DND-41 (cell line): ENCODE data around the gene IFI6.

Experiments
- ATAC-seq: fragments of 200-7000 bp; cut with Tn5 transposase; 3 replicates; pipeline ENCODE4 v1.9.1; 2021; ENCODE audit warnings: low read depth; ENCODE audit not compliant: insufficient read depth
- DNase-seq: peaks from one replicate; pipeline ENCODE4 v3.0.0-alpha.2; 2020
- H2AFZ ChIP-seq: 2 replicates; pipeline ENCODE4 v1.6.0; 2012; ENCODE audit warnings: low read depth, low read length
- H3K27ac ChIP-seq: 2 replicates; pipeline ENCODE4 v1.5.1; 2012; ENCODE audit warnings: low read length, inconsistent platforms
- H3K27me3 ChIP-seq: fragments of 200-600 bp; sonication (generic); 2 replicates; pipeline ENCODE4 v1.6.0; 2012; ENCODE audit warnings: low read length, mild to moderate bottlenecking, inconsistent platforms; ENCODE audit not compliant: insufficient read depth, poor library complexity
- H3K36me3 ChIP-seq: 2 replicates; pipeline ENCODE4 v1.5.1; 2012; ENCODE audit warnings: low read length, inconsistent platforms; ENCODE audit not compliant: insufficient read depth
- H3K4me1 ChIP-seq: 2 replicates; pipeline ENCODE4 v1.5.1; 2012; ENCODE audit warnings: mild to moderate bottlenecking, low read length; ENCODE audit not compliant: insufficient read depth
- H3K4me2 ChIP-seq: 2 replicates; pipeline ENCODE4 v1.6.0; 2012; ENCODE audit warnings: mild to moderate bottlenecking, moderate library complexity, low read length, inconsistent platforms; ENCODE audit not compliant: insufficient read depth
- H3K4me3 ChIP-seq, 2 experiments: fragments of 200-600 bp in 1 of 2; shearing (Covaris generic) in 1 of 2; 2 replicates each; pipeline ENCODE4 v1.5.1; 2012 to 2016; ENCODE audit warnings: inconsistent platforms in 2 of 2, low read length in 2 of 2, mild to moderate bottlenecking in 2 of 2, low read depth in 1 of 2, moderate library complexity in 1 of 2
- H3K79me2 ChIP-seq: 2 replicates; pipeline ENCODE4 v1.6.0; 2012; ENCODE audit warnings: low read length, inconsistent platforms; ENCODE audit not compliant: insufficient read depth
- H3K9ac ChIP-seq: 2 replicates; pipeline ENCODE4 v1.6.0; 2012; ENCODE audit warnings: low read depth, mild to moderate bottlenecking, inconsistent platforms, low read length, moderate library complexity
- H3K9me3 ChIP-seq: 2 replicates; pipeline ENCODE4 v1.5.1; 2012; ENCODE audit warnings: low read length, moderate library complexity, mild to moderate bottlenecking, inconsistent platforms; ENCODE audit not compliant: insufficient read depth, severe bottlenecking
- H4K20me1 ChIP-seq: 2 replicates; pipeline ENCODE4 v1.6.0; 2012; ENCODE audit warnings: low read length; ENCODE audit not compliant: insufficient read depth
- EZH2 ChIP-seq: IDR thresholded peaks from 3 replicates; pipeline ENCODE4 v1.6.1; 2012; ENCODE audit warnings: borderline replicate concordance, low read depth, mild to moderate bottlenecking, moderate library complexity, low read length, inconsistent platforms; ENCODE audit not compliant: severe bottlenecking
- TF ChIP-seq, protein P1 (sequence below): IDR thresholded peaks from 2 replicates; pipeline ENCODE4 v1.5.1; 2012; ENCODE audit warnings: borderline replicate concordance, low read length, moderate library complexity, mild to moderate bottlenecking; ENCODE audit not compliant: poor library complexity, severe bottlenecking; ENCODE audit errors: extremely low read depth

Gene IFI6

DNA sequence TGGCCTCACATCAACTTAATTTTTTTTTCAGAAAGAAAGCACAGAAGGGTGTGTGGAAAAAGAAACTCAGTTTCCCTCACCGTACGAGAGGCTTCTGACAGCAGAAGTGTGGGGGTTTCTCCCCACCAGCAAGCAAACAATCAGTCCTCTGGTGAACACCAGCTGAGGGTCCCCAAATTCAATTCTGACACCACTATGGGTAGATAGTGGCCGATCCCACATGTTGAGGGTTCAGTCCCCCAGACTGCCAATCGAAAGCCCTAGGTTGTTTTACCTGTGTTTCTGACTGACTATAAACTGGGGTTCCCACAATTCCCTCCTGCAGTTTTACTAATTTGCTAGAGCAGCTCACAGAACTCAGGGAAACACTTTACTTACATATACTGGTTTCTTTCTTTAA is 2.1 kb downstream of the IFI6 start:
- Histone ChIP-seq H3K9me3 (no peaks in the 10 kb centered on the region), H3K4me3 (no peak overlapping the region), H3K9ac (peak overlapping the region; percentile 45; the same call in 1 of the 2 replicates), H3K79me2 (peaks cover 25% of the 10 kb centered on the region), H3K36me3 (peaks cover 15% of the 10 kb centered on the region), H3K4me1 (peaks cover 47% of the 10 kb centered on the region), H2AFZ (no peak overlapping the region), H3K27me3 (no peaks in the 10 kb centered on the region), H3K27ac (no peak overlapping the region), H4K20me1 (no peaks in the 10 kb centered on the region), H3K4me2 (peak overlapping the region; percentile 70)
- no peak for DNase-seq
- TF ChIP-seq EZH2, result no peak
- TF ChIP-seq, protein P1, sequence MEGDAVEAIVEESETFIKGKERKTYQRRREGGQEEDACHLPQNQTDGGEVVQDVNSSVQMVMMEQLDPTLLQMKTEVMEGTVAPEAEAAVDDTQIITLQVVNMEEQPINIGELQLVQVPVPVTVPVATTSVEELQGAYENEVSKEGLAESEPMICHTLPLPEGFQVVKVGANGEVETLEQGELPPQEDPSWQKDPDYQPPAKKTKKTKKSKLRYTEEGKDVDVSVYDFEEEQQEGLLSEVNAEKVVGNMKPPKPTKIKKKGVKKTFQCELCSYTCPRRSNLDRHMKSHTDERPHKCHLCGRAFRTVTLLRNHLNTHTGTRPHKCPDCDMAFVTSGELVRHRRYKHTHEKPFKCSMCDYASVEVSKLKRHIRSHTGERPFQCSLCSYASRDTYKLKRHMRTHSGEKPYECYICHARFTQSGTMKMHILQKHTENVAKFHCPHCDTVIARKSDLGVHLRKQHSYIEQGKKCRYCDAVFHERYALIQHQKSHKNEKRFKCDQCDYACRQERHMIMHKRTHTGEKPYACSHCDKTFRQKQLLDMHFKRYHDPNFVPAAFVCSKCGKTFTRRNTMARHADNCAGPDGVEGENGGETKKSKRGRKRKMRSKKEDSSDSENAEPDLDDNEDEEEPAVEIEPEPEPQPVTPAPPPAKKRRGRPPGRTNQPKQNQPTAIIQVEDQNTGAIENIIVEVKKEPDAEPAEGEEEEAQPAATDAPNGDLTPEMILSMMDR, result no peak
- ATAC-seq, result no peak

DNA sequence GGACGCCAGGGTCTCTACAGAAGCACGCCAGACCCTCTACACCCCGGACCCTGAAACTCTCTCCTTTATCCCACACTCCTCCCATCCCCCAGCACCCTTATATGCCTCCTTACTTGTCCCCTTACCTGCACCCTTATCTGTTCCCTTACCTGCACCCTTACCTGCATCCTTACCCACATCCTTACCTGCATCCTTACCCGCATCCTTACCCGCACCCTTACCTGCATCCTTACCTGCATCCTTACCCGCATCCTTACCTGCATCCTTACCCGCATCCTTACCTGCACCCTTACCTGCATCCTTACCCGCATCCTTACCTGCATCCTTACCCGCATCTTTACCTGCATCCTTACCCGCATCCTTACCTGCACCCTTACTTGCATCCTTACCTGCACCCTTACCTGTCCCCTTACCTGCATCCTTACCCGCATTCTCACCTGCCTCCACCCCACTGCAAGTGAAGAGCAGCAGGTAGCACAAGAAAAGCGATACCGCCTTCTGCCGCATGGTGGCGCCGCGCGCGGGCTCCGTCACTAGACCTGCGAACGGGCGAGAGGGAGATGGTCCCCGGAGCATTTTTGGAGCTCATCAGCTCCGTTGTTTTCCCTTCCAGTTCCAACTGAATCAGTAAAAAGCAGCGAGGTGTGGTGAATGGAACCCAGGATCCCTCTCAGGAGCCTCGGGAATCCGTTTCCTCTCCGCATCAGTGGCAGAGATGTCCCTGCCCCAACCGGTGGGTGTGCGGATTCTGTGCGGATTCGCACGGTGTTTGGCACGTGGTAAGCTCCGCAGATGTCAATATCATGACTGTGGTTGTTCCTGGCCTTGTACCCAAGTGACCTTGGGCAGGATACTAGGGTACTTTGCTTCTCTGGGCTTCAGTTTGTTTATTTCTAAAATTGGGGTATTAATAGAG is 2.9 kb downstream of the IFI6 start:
- DNase-seq, result peak; percentile 84
- H3K27ac ChIP-seq, result peak overlapping the region; percentile 43
- TF ChIP-seq, protein P1, result peak; percentile 98
- TF ChIP-seq EZH2, result no peak
- peaks cover 25% of the 10 kb centered on the region for H3K79me2 ChIP-seq
- H3K36me3 ChIP-seq, result peaks cover 15% of the 10 kb centered on the region
- H3K4me1 ChIP-seq, result peaks cover 50% of the 10 kb centered on the region
- peak overlapping the region in 1 of 2 experiments; percentile 53; a peak in 2 of 4 replicates for H3K4me3 ChIP-seq
- H4K20me1 ChIP-seq, result no peaks in the 10 kb centered on the region
- no peaks in the 10 kb centered on the region for H3K9me3 ChIP-seq
- ATAC-seq, result no peak
- H3K4me2 ChIP-seq, result peak overlapping the region; percentile 70
- H3K27me3 ChIP-seq, result no peaks in the 10 kb centered on the region
- H3K9ac ChIP-seq, result peak overlapping the region; percentile 45
- H2AFZ ChIP-seq, result peak overlapping the region; percentile 75

DNA sequence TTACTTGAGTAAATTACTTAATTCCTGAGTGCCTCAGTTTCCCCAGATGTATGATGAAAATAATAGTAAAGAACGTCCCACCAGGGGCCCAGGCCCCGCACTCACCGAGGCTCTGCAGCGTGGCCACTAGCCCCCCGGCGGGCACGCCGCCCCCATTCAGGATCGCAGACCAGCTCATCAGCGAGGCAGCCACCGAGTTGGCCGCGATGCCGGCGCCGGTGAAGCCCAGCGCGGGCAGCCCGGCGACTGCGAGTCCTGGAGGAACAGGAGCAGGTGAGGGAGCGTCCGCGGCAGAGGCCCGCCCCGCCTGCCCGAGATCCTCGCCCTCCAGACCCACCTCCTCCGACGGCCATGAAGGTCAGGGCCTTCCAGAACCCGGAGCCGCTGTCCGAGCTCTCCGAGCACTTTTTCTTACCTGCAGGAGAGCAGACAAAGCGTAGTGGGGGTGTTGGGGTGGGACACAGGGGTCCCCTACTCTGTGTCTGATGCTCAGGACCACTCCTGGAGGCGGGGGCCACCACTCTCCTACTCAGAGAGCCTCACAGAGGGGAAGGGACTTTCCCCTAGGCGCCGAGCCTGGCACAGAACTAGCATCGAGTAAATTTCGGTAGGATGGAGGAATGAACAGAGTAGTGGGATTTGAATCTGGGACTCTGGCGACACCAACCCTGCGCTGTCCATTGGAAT is 3.7 kb downstream of the IFI6 start:
- Histone ChIP-seq H3K4me1 (peaks cover 57% of the 10 kb centered on the region), H3K36me3 (peaks cover 15% of the 10 kb centered on the region), H3K9me3 (no peaks in the 10 kb centered on the region), H3K4me3 (no peak overlapping the region), H3K27me3 (no peaks in the 10 kb centered on the region), H3K79me2 (peaks cover 25% of the 10 kb centered on the region), H3K9ac (no peak overlapping the region), H3K4me2 (no peak overlapping the region), H2AFZ (no peak overlapping the region), H3K27ac (no peak overlapping the region), H4K20me1 (no peaks in the 10 kb centered on the region)
- no peak for DNase-seq
- TF ChIP-seq, protein P1, result no peak
- no peak for TF ChIP-seq EZH2
- no peak for ATAC-seq
